Suprapubic skin (tissue), 4 donors: ENCODE data around the gene SDSL. TPM values are rescaled to one million over a fixed set of nuclear protein-coding genes. Genes with fewer than 3 reads are reported as not detected.

Experiments
- DNase-seq, 2 donors: peaks; one replicate each; pipeline ENCODE4 v3.0.0-alpha.2; 2019; ENCODE audit warnings: low spot score in 2 of 2
- H3K27ac ChIP-seq: fragments of 200-600 bp; sonication (generic); one replicate; pipeline ENCODE4 v1.5.1; 2019
- H3K27me3 ChIP-seq: fragments of 200-600 bp; sonication (generic); one replicate; pipeline ENCODE4 v1.5.1; 2019
- H3K36me3 ChIP-seq: fragments of 200-600 bp; sonication (generic); one replicate; pipeline ENCODE4 v1.5.1; 2019
- H3K4me1 ChIP-seq: fragments of 200-600 bp; sonication (generic); one replicate; pipeline ENCODE4 v1.5.1; 2019
- H3K4me3 ChIP-seq: fragments of 200-600 bp; sonication (generic); one replicate; pipeline ENCODE4 v1.5.1; 2019; ENCODE audit warnings: mild to moderate bottlenecking
- H3K9me3 ChIP-seq: fragments of 200-600 bp; sonication (generic); one replicate; pipeline ENCODE4 v1.5.1; 2019
- EP300 ChIP-seq: sonication (generic); formaldehyde crosslinking; IDR thresholded peaks from one replicate; pipeline ENCODE4 v1.6.1; 2017; ENCODE audit warnings: antibody characterized with exemption
- POLR2A ChIP-seq, 2 donors: fragments of 450-650 bp; IDR thresholded peaks; one replicate each; pipeline ENCODE4 v1.6.1; 2017; ENCODE audit warnings: antibody characterized with exemption in 2 of 2, mild to moderate bottlenecking in 2 of 2, moderate library complexity in 2 of 2
- POLR2AphosphoS5 ChIP-seq, 3 donors: sonication (generic); formaldehyde crosslinking; IDR thresholded peaks; one replicate each; pipeline ENCODE4 v1.6.1; 2017; ENCODE audit warnings: antibody characterized with exemption in 3 of 3
- WGBS: methylation state at CpG from one replicate; pipeline ENCODE4 v1.1.5; 2018; 5-methylcytosine and 5-hydroxymethylcytosine counted together
- total RNA-seq, 4 donors: library from RNA; depleted of rRNA; stranded (reverse); fragments of >200 nt; gene quantifications; one replicate each; pipeline ENCODE4 v1.1.0, GENCODE V29; 2016
- TF ChIP-seq, protein P1 (sequence below), 2 donors: fragments of 200-600 bp in 1 of 2; fragments of 450-650 bp in 1 of 2; sonication (generic) in 1 of 2; IDR thresholded peaks; one replicate each; pipeline ENCODE4 v1.5.1; 2016 to 2019; ENCODE audit warnings: antibody characterized with exemption in 2 of 2, mild to moderate bottlenecking in 1 of 2, moderate library complexity in 1 of 2

Gene SDSL
- total RNA-seq, 4 donors from 2014 or later = 0.56 to 2.2 (median 1.2) TPM; not detected in 1

DNA sequence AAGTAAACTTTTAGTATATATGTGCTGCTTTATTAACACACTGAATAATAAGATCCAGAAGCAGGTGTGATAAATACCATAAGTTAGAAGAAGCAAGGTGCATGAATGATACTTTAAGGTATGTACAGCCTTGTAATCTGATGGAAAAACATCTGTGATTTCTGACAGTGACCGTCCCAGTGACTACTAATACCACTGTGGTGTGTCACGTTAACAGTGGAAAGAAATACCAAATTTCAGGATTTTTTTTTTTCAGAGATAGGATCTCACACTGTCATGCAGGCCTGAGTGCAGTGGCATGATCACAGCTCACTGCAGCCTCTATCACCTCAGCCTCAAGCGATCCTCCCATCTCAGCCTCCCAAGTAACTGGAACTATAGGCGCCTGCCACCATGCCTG, 40.0 kb upstream of the SDSL start:
- WGBS = 93% methylated on average over 4 of the region's 4 CpGs

GRCh38 chr12:113384778-113385177, 37.4 kb upstream of the SDSL start:
- H3K4me1 ChIP-seq = no peaks in the 10 kb centered on the region
- no peak overlapping the region for H3K4me3 ChIP-seq
- H3K36me3 ChIP-seq = peaks cover 90% of the 10 kb centered on the region
- H3K27me3 ChIP-seq = no peaks in the 10 kb centered on the region
- no peak for DNase-seq
- H3K27ac ChIP-seq = no peak overlapping the region
- no peak for TF ChIP-seq POLR2AphosphoS5 (IDR thresholded peaks at IDR 0.05)
- no peak for TF ChIP-seq POLR2A (IDR thresholded peaks at IDR 0.05)
- TF ChIP-seq, protein P1, sequence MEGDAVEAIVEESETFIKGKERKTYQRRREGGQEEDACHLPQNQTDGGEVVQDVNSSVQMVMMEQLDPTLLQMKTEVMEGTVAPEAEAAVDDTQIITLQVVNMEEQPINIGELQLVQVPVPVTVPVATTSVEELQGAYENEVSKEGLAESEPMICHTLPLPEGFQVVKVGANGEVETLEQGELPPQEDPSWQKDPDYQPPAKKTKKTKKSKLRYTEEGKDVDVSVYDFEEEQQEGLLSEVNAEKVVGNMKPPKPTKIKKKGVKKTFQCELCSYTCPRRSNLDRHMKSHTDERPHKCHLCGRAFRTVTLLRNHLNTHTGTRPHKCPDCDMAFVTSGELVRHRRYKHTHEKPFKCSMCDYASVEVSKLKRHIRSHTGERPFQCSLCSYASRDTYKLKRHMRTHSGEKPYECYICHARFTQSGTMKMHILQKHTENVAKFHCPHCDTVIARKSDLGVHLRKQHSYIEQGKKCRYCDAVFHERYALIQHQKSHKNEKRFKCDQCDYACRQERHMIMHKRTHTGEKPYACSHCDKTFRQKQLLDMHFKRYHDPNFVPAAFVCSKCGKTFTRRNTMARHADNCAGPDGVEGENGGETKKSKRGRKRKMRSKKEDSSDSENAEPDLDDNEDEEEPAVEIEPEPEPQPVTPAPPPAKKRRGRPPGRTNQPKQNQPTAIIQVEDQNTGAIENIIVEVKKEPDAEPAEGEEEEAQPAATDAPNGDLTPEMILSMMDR (IDR thresholded peaks at IDR 0.05) = no peak
- no peak for TF ChIP-seq EP300
- WGBS = 89% methylated on average over 12 of the region's 14 CpGs
- no peaks in the 10 kb centered on the region for H3K9me3 ChIP-seq

More for the DNA sequence above, 40.0 kb upstream of the SDSL start:
- no peak for DNase-seq
- Histone ChIP-seq H3K36me3 (peaks cover 68% of the 10 kb centered on the region), H3K27me3 (no peaks in the 10 kb centered on the region), H3K4me3 (no peak overlapping the region), H3K27ac (no peak overlapping the region), H3K9me3 (no peaks in the 10 kb centered on the region), H3K4me1 (no peaks in the 10 kb centered on the region)
- TF ChIP-seq POLR2AphosphoS5 (IDR thresholded peaks at IDR 0.05) = no peak
- TF ChIP-seq POLR2A (IDR thresholded peaks at IDR 0.05) = no peak
- TF ChIP-seq EP300 = no peak
- TF ChIP-seq, protein P1 (IDR thresholded peaks at IDR 0.05) = no peak

GRCh38 chr12:113385282-113385882, 36.8 kb upstream of the SDSL start:
- Histone ChIP-seq H3K4me1 (no peaks in the 10 kb centered on the region), H3K27ac (no peak overlapping the region), H3K4me3 (no peak overlapping the region), H3K27me3 (no peaks in the 10 kb centered on the region), H3K36me3 (peaks cover 90% of the 10 kb centered on the region), H3K9me3 (no peaks in the 10 kb centered on the region)
- 93% methylated on average over 6 of the region's 6 CpGs for WGBS
- TF ChIP-seq POLR2AphosphoS5 (IDR thresholded peaks at IDR 0.05) = no peak
- TF ChIP-seq, protein P1 (IDR thresholded peaks at IDR 0.05) = no peak
- no peak for TF ChIP-seq POLR2A (IDR thresholded peaks at IDR 0.05)
- no peak for TF ChIP-seq EP300
- no peak for DNase-seq

GRCh38 chr12:113386866-113387566, 35.2 kb upstream of the SDSL start:
- H3K9me3 ChIP-seq = no peaks in the 10 kb centered on the region
- TF ChIP-seq EP300 (no peak), POLR2A (IDR thresholded peaks at IDR 0.05) (no peak), POLR2AphosphoS5 (IDR thresholded peaks at IDR 0.05) (no peak)
- TF ChIP-seq, protein P1 (IDR thresholded peaks at IDR 0.05) = no peak
- H3K27ac ChIP-seq = no peak overlapping the region
- no peaks in the 10 kb centered on the region for H3K4me1 ChIP-seq
- 95% methylated on average over 9 of the region's 12 CpGs for WGBS
- H3K27me3 ChIP-seq = no peaks in the 10 kb centered on the region
- no peak overlapping the region for H3K4me3 ChIP-seq
- DNase-seq = no peak
- H3K36me3 ChIP-seq = peaks cover 85% of the 10 kb centered on the region

- Histone ChIP-seq H3K4me1 (no peaks in the 10 kb centered on the region), H3K27me3 (no peaks in the 10 kb centered on the region), H3K36me3 (peaks cover 84% of the 10 kb centered on the region), H3K27ac (no peak overlapping the region), H3K9me3 (no peaks in the 10 kb centered on the region), H3K4me3 (no peak overlapping the region)
- TF ChIP-seq, protein P1 (IDR thresholded peaks at IDR 0.05) = no peak
- no peak for TF ChIP-seq POLR2AphosphoS5 (IDR thresholded peaks at IDR 0.05)
- TF ChIP-seq EP300 = no peak
- TF ChIP-seq POLR2A (IDR thresholded peaks at IDR 0.05) = no peak
- WGBS = 97% methylated on average over 11 of the region's 11 CpGs
- DNase-seq = no peak
Measured at GRCh38 chr12:113387631-113388030, 34.5 kb upstream of the SDSL start.
